Measurements from ENCODE around the gene RIMBP2.

Gene RIMBP2

GRCh38 chr12:130708648-130709047, 7.5 kb downstream of the RIMBP2 start:
- H3K4me2 ChIP-seq (ENCODE audit: insufficient read depth, low read length, poor library complexity, severe bottlenecking): no peak overlapping the region
- no peak overlapping the region for H3K18ac ChIP-seq (ENCODE audit: low read length)
- no peak overlapping the region for H2BK120ac ChIP-seq (ENCODE audit: low read depth, low read length)
- H4K91ac ChIP-seq (ENCODE audit: low read depth, low read length, poor library complexity): no peak overlapping the region
- H3K9ac ChIP-seq (ENCODE audit: low read depth, low read length, poor library complexity): no peak overlapping the region
- H3K14ac ChIP-seq (ENCODE audit: low read length): no peak overlapping the region
- no peak overlapping the region for H3K4ac ChIP-seq (ENCODE audit: low read length)
- no peak overlapping the region for H2AFZ ChIP-seq (ENCODE audit: low read length)
- H3K23ac ChIP-seq (ENCODE audit: low read depth, low read length, poor library complexity): no peak overlapping the region
- H2BK5ac ChIP-seq (ENCODE audit: low read length): no peak overlapping the region
- peaks cover 0 to 1% of the 10 kb centered on the region in 2 donors for H3K9me3 ChIP-seq (replicated peaks in 1 of 2; ENCODE audit: control insufficient read depth in 2 of 2, insufficient read depth in 1 of 2, low read depth in 1 of 2, low read length in 2 of 2)
- WGBS, 2 donors (ENCODE audit: extremely low coverage in 2 of 2, insufficient read length in 2 of 2, insufficient replicate concordance in 1 of 2): no CpG with 5 or more reads among the region's 12 CpGs
- peaks cover 1% of the 10 kb centered on the region for H3K79me1 ChIP-seq (ENCODE audit: low read depth, low read length)
- H3K27me3 ChIP-seq (ENCODE audit: control insufficient read depth in 3 of 3, insufficient read depth in 3 of 3, low read depth in 1 of 3, low read length in 3 of 3): peaks cover 0 to 37% (median 5%) of the 10 kb centered on the region in 3 experiments
- no peak overlapping the region for H2AK5ac ChIP-seq (ENCODE audit: low read depth, low read length)
- no peak overlapping the region for H3K4me3 ChIP-seq (ENCODE audit: low read length in 2 of 2)
- no peak overlapping the region for H4K8ac ChIP-seq (ENCODE audit: low read depth, low read length)
- H2BK12ac ChIP-seq (ENCODE audit: low read length): no peak overlapping the region
- H3K27ac ChIP-seq (replicated peaks; ENCODE audit: low read length): no peak overlapping the region
- H3K36me3 ChIP-seq (replicated peaks in 1 of 2; ENCODE audit: control insufficient read depth in 2 of 2, insufficient read depth in 2 of 2, low read length in 2 of 2): no peaks in the 10 kb centered on the region
- H2BK15ac ChIP-seq (ENCODE audit: low read length): no peak overlapping the region
- peaks cover 0 to 22% of the 10 kb centered on the region in 2 donors for H3K4me1 ChIP-seq (ENCODE audit: control insufficient read depth in 2 of 2, insufficient read depth in 1 of 2, low read depth in 1 of 2, low read length in 2 of 2)
- no peak for DNase-seq (ENCODE audit: low spot score)

GRCh38 chr12:130707571-130707891, 8.6 kb downstream of the RIMBP2 start:
- Histone ChIP-seq H2BK5ac (ENCODE audit: low read length) (no peak overlapping the region), H4K91ac (ENCODE audit: low read depth, low read length, poor library complexity) (no peak overlapping the region), H3K9ac (ENCODE audit: low read depth, low read length, poor library complexity) (no peak overlapping the region), H3K4me2 (ENCODE audit: insufficient read depth, low read length, poor library complexity, severe bottlenecking) (no peak overlapping the region), H3K9me3 (replicated peaks in 1 of 2; ENCODE audit: control insufficient read depth in 2 of 2, insufficient read depth in 1 of 2, low read depth in 1 of 2, low read length in 2 of 2) (peaks cover 0 to 1% of the 10 kb centered on the region in 2 donors), H4K8ac (ENCODE audit: low read depth, low read length) (no peak overlapping the region), H3K27ac (replicated peaks; ENCODE audit: low read length) (no peak overlapping the region), H3K23ac (ENCODE audit: low read depth, low read length, poor library complexity) (no peak overlapping the region), H2AK5ac (ENCODE audit: low read depth, low read length) (peak overlapping the region; percentile 44), H3K79me1 (ENCODE audit: low read depth, low read length) (no peaks in the 10 kb centered on the region), H3K27me3 (ENCODE audit: control insufficient read depth in 3 of 3, insufficient read depth in 3 of 3, low read depth in 1 of 3, low read length in 3 of 3) (peaks cover 0 to 26% (median 0%) of the 10 kb centered on the region in 3 experiments), H2BK120ac (ENCODE audit: low read depth, low read length) (no peak overlapping the region), H3K18ac (ENCODE audit: low read length) (no peak overlapping the region), H2BK12ac (ENCODE audit: low read length) (no peak overlapping the region), H3K14ac (ENCODE audit: low read length) (no peak overlapping the region), H3K36me3 (replicated peaks in 1 of 2; ENCODE audit: control insufficient read depth in 2 of 2, insufficient read depth in 2 of 2, low read length in 2 of 2) (no peaks in the 10 kb centered on the region), H2BK15ac (ENCODE audit: low read length) (no peak overlapping the region), H3K4me1 (ENCODE audit: control insufficient read depth in 2 of 2, insufficient read depth in 1 of 2, low read depth in 1 of 2, low read length in 2 of 2) (peaks cover 0 to 27% of the 10 kb centered on the region in 2 donors), H3K4ac (ENCODE audit: low read length) (no peak overlapping the region), H3K4me3 (ENCODE audit: low read length in 2 of 2) (no peak overlapping the region), H2AFZ (ENCODE audit: low read length) (no peak overlapping the region)
- no peak for DNase-seq (ENCODE audit: low spot score)
- no CpG with 5 or more reads among the region's 8 CpGs for WGBS, 2 donors (ENCODE audit: extremely low coverage in 2 of 2, insufficient read length in 2 of 2, insufficient replicate concordance in 1 of 2)

- H3K4me2 ChIP-seq (ENCODE audit: insufficient read depth, low read length, poor library complexity, severe bottlenecking): no peak overlapping the region
Observed at GRCh38 chr12:130706885-130707570, 9.1 kb downstream of the RIMBP2 start.

GRCh38 chr12:130706311-130706710, 9.8 kb downstream of the RIMBP2 start:
- WGBS, 2 donors (ENCODE audit: extremely low coverage in 2 of 2, insufficient read length in 2 of 2, insufficient replicate concordance in 1 of 2): no CpG with 5 or more reads among the region's 16 CpGs
- H3K23ac ChIP-seq (ENCODE audit: low read depth, low read length, poor library complexity): no peak overlapping the region
- peaks cover 0 to 1% of the 10 kb centered on the region in 2 donors for H3K9me3 ChIP-seq (replicated peaks in 1 of 2; ENCODE audit: control insufficient read depth in 2 of 2, insufficient read depth in 1 of 2, low read depth in 1 of 2, low read length in 2 of 2)
- peak overlapping the region; percentile 79 for H4K91ac ChIP-seq (ENCODE audit: low read depth, low read length, poor library complexity)
- no peak overlapping the region for H2AFZ ChIP-seq (ENCODE audit: low read length)
- H3K4me2 ChIP-seq (ENCODE audit: insufficient read depth, low read length, poor library complexity, severe bottlenecking): no peak overlapping the region
- no peak overlapping the region for H2BK120ac ChIP-seq (ENCODE audit: low read depth, low read length)
- H4K8ac ChIP-seq (ENCODE audit: low read depth, low read length): no peak overlapping the region
- no peak overlapping the region for H3K14ac ChIP-seq (ENCODE audit: low read length)
- H3K4me3 ChIP-seq (ENCODE audit: low read length in 2 of 2): no peak overlapping the region
- no peak overlapping the region for H2BK12ac ChIP-seq (ENCODE audit: low read length)
- H3K18ac ChIP-seq (ENCODE audit: low read length): peak overlapping the region; percentile 68
- H2BK15ac ChIP-seq (ENCODE audit: low read length): no peak overlapping the region
- H3K27me3 ChIP-seq (ENCODE audit: control insufficient read depth in 3 of 3, insufficient read depth in 3 of 3, low read depth in 1 of 3, low read length in 3 of 3): peaks cover 0 to 16% (median 0%) of the 10 kb centered on the region in 3 experiments
- H3K36me3 ChIP-seq (replicated peaks in 1 of 2; ENCODE audit: control insufficient read depth in 2 of 2, insufficient read depth in 2 of 2, low read length in 2 of 2): no peaks in the 10 kb centered on the region
- H2BK5ac ChIP-seq (ENCODE audit: low read length): no peak overlapping the region
- DNase-seq (ENCODE audit: low spot score): no peak
- no peak overlapping the region for H3K4ac ChIP-seq (ENCODE audit: low read length)
- peak overlapping the region; percentile 85 for H2AK5ac ChIP-seq (ENCODE audit: low read depth, low read length)
- H3K27ac ChIP-seq (replicated peaks; ENCODE audit: low read length): no peak overlapping the region
- no peak overlapping the region for H3K9ac ChIP-seq (ENCODE audit: low read depth, low read length, poor library complexity)
- H3K4me1 ChIP-seq (ENCODE audit: control insufficient read depth in 2 of 2, insufficient read depth in 1 of 2, low read depth in 1 of 2, low read length in 2 of 2): peaks cover 0 to 29% of the 10 kb centered on the region in 2 donors
- no peaks in the 10 kb centered on the region for H3K79me1 ChIP-seq (ENCODE audit: low read depth, low read length)

More at GRCh38 chr12:130706885-130707570, 9.1 kb downstream of the RIMBP2 start:
- Histone ChIP-seq H3K9me3 (replicated peaks in 1 of 2; ENCODE audit: control insufficient read depth in 2 of 2, insufficient read depth in 1 of 2, low read depth in 1 of 2, low read length in 2 of 2) (peaks cover 0 to 1% of the 10 kb centered on the region in 2 donors), H2AK5ac (ENCODE audit: low read depth, low read length) (peak overlapping the region; percentile 44), H3K9ac (ENCODE audit: low read depth, low read length, poor library complexity) (no peak overlapping the region), H4K91ac (ENCODE audit: low read depth, low read length, poor library complexity) (no peak overlapping the region), H2BK12ac (ENCODE audit: low read length) (no peak overlapping the region), H4K8ac (ENCODE audit: low read depth, low read length) (no peak overlapping the region), H2BK15ac (ENCODE audit: low read length) (peak overlapping the region; percentile 68), H3K27me3 (ENCODE audit: control insufficient read depth in 3 of 3, insufficient read depth in 3 of 3, low read depth in 1 of 3, low read length in 3 of 3) (peaks cover 0 to 23% (median 0%) of the 10 kb centered on the region in 3 experiments), H3K23ac (ENCODE audit: low read depth, low read length, poor library complexity) (peak overlapping the region; percentile 17), H3K4me1 (ENCODE audit: control insufficient read depth in 2 of 2, insufficient read depth in 1 of 2, low read depth in 1 of 2, low read length in 2 of 2) (peaks cover 0 to 28% of the 10 kb centered on the region in 2 donors), H3K36me3 (replicated peaks in 1 of 2; ENCODE audit: control insufficient read depth in 2 of 2, insufficient read depth in 2 of 2, low read length in 2 of 2) (no peaks in the 10 kb centered on the region), H2BK120ac (ENCODE audit: low read depth, low read length) (no peak overlapping the region), H3K27ac (replicated peaks; ENCODE audit: low read length) (no peak overlapping the region), H3K14ac (ENCODE audit: low read length) (no peak overlapping the region), H3K18ac (ENCODE audit: low read length) (peak overlapping the region; percentile 13), H3K4me3 (ENCODE audit: low read length in 2 of 2) (no peak overlapping the region), H3K4ac (ENCODE audit: low read length) (no peak overlapping the region), H2BK5ac (ENCODE audit: low read length) (no peak overlapping the region), H3K79me1 (ENCODE audit: low read depth, low read length) (no peaks in the 10 kb centered on the region), H2AFZ (ENCODE audit: low read length) (no peak overlapping the region)
- DNase-seq (ENCODE audit: low spot score): no peak
- WGBS, 2 donors (ENCODE audit: extremely low coverage in 2 of 2, insufficient read length in 2 of 2, insufficient replicate concordance in 1 of 2): no CpG with 5 or more reads among the region's 15 CpGs

Measured in neuronal stem cell (in vitro differentiated cells).